Coronary artery (tissue), 2 donors: ENCODE measurements around the gene COL4A1.

Experiments used
- DNase-seq: peaks from one replicate; pipeline ENCODE4 v3.0.0-alpha.2; 2017; ENCODE audit warnings: low spot score
- H3K27ac ChIP-seq, 2 donors: fragments of 200-600 bp; sonication (generic); one replicate each; pipeline ENCODE4 v1.5.1; 2016 to 2019
- H3K4me3 ChIP-seq: fragments of 200-600 bp; sonication (generic); 2 replicates; pipeline ENCODE4 v1.5.1; 2016; ENCODE audit warnings: mild to moderate bottlenecking, moderate library complexity
- CTCF ChIP-seq: fragments of 200-600 bp; sonication (generic); IDR thresholded peaks from one replicate; pipeline ENCODE4 v1.5.1; 2019; ENCODE audit warnings: antibody characterized with exemption

COL4A1 gene

GRCh38 chr13:110276553-110276950 lies 30.4 kb downstream of the COL4A1 start:
- DNase-seq: no peak
- no peak for TF ChIP-seq CTCF
- peak overlapping the region; percentile 30 for H3K4me3 ChIP-seq
- H3K27ac ChIP-seq: peak overlapping the region in 1 of 2 donors; percentile 71

GRCh38 chr13:110275931-110276552 lies 30.9 kb downstream of the COL4A1 start:
- Histone ChIP-seq H3K27ac (peak overlapping the region; percentile 15 to 71), H3K4me3 (peak overlapping the region; percentile 30)
- no peak for DNase-seq
- no peak for TF ChIP-seq CTCF

GRCh38 chr13:110274687-110275086 lies 32.3 kb downstream of the COL4A1 start:
- DNase-seq: no peak
- Histone ChIP-seq H3K4me3 (peak overlapping the region; percentile 0), H3K27ac (peak overlapping the region; percentile 6 to 71)
- no peak for TF ChIP-seq CTCF

GRCh38 chr13:110273254-110273653 lies 33.7 kb downstream of the COL4A1 start:
- no peak for DNase-seq
- no peak for TF ChIP-seq CTCF
- peak overlapping the region in 1 of 2 donors; percentile 49 for H3K27ac ChIP-seq
- H3K4me3 ChIP-seq: no peak overlapping the region

- DNase-seq: no peak
- Histone ChIP-seq H3K27ac (peak overlapping the region in 1 of 2 donors; percentile 49), H3K4me3 (no peak overlapping the region)
- TF ChIP-seq CTCF: no peak
Observed at GRCh38 chr13:110272651-110273050, 34.3 kb downstream of the COL4A1 start.

- DNase-seq: no peak
- peak overlapping the region in 1 of 2 donors; percentile 49 for H3K27ac ChIP-seq
- TF ChIP-seq CTCF: no peak
- no peak overlapping the region for H3K4me3 ChIP-seq
Observed at GRCh38 chr13:110272227-110272626, 34.7 kb downstream of the COL4A1 start.

- TF ChIP-seq CTCF: no peak
- peak overlapping the region; percentile 34 to 69 for H3K27ac ChIP-seq
- DNase-seq: no peak
- H3K4me3 ChIP-seq: no peak overlapping the region
Observed at GRCh38 chr13:110271313-110271712, 35.6 kb downstream of the COL4A1 start.
